CD4-positive, alpha-beta T cell treated with Interleukin-4 for 4 hours (primary cell): ENCODE measurements around the gene ABLIM2.
"Not testable (repeated sequence)": the region's sequence is repeated elsewhere in the genome, so short reads cannot be mapped to it uniquely, and the experiment has no call there.

Source experiments
- DNase-seq: peaks from one replicate; pipeline ENCODE4 v3.0.0-alpha.2; 2020

The ABLIM2 gene

GRCh38 chr4:7918187-7918586, 240.4 kb downstream of the ABLIM2 start:
- not testable (repeated sequence) for DNase-seq

GRCh38 chr4:7917669-7918068, 240.9 kb downstream of the ABLIM2 start:
- no peak for DNase-seq

DNA sequence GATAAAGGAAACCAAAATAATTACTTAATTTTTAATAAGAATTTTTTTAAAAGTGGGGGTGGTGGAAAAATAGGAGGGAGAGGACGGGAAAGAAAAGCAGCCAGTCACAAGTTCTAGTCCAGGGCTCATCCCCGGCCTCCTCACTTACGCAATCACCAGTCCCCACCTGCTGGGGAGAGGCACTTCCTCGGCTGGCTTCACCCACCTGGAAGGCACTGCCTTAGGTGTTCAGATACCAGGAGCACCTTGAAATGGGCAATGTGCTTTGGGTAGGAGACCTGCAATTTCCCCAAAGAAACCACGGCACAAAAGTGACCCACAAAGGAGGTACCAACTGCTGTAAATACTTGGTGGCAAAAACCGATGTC, 242.8 kb downstream of the ABLIM2 start:
- DNase-seq: no peak
